Suppressor macrophage treated with lipopolysaccharide for 1 hour (primary cell): ENCODE results near the gene TTLL10.
"Not testable (repeated sequence)": the region's sequence is repeated elsewhere in the genome, so short reads cannot be mapped to it uniquely, and the experiment has no call there.

ENCODE experiments used
- DNase-seq, 3 donors: peaks; one replicate each; pipeline ENCODE4 v3.0.0-alpha.2; 2020 to 2022

Gene TTLL10

DNA sequence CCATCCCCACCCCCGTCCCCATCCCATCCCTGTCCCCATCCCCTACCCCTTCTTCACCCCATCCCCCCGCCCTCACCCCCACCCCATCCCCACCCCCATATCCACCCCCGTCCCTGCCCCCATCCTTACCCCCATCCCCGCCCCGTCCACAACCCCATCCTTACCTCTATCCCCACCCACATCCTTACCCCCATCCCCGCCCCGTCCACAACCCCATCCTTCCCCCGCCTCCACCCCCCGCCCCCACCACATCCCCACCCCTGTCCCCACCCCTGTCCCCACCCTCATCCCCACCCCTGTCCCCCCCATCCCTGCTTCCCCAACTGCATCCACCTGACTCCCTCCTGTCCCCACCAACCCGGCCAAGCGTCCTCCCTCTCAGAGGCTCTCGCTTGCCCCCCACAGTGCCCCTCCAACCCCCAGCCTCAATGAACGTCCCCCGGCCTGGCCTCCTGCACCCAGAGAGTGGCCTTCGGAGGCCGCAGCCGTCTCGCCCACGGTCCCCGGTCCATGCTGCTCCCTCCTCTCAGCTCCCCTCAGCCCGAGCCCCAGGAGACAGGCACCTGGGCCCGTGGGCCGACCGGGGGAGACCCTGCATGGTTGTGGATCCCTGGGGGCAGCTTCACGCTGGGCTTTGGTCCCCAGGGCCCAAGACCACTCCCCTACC lies 32.3 kb upstream of the TTLL10 start:
- DNase-seq = no peak

DNA sequence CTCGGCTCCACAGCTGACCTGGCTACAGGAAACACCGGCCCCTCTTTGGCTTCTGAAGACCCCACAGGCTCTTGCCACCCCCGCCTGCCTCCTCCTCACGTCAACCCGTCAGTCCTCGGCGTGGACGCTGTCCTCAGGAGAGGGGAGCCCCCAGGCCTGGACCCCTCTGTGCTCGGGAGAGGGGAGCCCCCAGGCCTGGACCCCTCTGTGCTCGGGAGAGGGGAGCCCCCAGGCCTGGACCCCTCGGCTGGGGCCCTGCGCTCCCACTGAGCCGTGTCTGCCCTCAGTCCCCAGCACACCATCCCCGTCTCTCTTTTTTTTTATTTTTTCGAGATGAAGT lies 31.8 kb upstream of the TTLL10 start:
- DNase-seq = no peak

DNA sequence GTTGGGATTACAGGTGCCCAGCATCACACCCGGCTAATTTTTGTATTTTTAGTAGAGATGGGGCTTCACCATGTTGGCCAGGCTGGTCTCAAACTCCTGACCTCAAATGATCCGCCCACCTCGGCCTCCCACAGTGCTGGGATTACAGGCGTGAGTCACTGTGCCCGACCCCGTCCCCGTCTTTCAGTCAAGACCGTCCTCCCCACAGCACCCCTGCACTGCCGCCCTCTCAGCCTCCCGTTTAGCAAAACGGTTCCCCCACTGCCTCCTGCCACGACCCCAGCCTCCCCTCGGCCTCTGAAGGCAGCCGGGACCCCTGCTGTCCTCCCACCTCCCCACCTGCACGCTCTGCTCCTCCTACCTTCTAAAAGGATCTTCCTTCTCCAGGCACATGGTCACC lies 31.3 kb upstream of the TTLL10 start:
- DNase-seq = not testable (repeated sequence)

DNA sequence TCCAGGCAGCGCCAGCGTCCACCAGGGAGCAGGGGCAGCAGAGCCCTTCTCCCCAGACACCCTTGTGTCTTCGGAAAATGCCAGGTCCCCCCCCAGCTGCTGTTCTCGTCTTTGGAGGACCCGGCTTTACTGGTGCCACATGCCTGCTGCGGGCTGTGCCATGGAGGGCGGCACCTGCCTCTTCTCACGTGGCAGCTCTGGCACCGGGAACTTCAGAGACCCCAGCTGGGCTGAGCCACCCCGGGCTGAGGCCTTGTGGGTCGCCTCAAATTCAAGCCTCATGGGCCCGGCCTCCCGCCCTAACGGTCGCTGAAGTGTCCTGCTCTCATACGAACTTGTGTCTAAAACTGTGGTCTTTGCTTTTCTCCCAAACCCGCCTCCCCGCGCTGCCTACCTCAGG lies 30.8 kb upstream of the TTLL10 start:
- DNase-seq = no peak

DNA sequence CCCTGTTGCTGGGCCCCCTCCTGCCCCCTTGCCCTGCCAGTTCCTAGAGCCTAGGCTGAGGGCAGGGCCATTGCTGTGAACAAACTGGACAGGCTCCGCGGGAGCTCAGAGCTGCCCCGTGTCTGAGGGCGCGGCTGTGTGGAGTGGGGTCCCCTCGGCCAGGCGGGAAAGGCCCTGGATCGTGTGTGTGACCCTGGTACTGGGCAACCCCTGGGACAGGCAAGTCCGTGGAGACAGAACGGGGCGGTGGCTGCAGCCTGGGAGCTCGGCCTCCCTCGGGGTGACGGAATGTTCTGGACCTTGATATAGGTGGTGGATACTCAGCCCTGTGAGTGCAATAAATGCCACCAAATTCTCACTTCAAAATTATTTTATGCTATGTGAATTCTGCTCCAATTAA lies 30.0 kb upstream of the TTLL10 start:
- no peak for DNase-seq

DNA sequence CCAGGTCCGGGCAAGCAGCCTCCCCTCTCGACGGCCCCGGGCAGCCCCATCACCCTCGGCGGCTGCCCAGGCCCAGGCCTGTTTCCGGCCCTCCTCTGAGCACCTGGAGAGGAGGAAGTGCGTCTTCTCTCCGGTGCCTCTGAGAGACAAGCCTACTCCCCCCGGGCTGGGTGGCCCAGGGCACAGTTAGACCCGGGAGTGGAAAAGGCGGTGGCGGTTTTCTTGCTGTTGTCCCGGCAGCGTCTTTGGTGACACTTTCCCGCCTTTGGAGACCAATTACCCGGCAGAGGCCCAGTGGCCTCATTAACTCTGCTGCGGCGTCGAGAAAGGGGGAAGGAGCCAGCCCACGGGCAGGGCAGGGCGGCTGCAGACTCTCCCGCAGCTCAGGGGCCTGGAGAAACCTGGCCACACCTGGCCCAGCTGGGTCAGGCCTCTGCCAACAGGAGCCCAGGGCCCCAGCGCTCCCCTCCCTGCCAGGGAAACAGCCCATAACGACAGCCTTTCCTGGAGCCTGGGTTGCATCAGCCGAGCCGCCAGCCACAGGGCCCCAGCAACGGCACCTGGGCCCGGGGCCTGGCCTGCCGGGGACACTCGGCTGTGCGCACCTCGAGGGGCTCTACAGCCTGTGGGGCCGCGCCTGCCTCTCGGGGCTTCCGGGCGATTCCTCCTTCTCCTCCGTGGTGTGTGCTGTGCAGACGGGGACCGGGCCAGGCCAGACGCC lies 29.4 kb upstream of the TTLL10 start:
- no peak for DNase-seq

DNA sequence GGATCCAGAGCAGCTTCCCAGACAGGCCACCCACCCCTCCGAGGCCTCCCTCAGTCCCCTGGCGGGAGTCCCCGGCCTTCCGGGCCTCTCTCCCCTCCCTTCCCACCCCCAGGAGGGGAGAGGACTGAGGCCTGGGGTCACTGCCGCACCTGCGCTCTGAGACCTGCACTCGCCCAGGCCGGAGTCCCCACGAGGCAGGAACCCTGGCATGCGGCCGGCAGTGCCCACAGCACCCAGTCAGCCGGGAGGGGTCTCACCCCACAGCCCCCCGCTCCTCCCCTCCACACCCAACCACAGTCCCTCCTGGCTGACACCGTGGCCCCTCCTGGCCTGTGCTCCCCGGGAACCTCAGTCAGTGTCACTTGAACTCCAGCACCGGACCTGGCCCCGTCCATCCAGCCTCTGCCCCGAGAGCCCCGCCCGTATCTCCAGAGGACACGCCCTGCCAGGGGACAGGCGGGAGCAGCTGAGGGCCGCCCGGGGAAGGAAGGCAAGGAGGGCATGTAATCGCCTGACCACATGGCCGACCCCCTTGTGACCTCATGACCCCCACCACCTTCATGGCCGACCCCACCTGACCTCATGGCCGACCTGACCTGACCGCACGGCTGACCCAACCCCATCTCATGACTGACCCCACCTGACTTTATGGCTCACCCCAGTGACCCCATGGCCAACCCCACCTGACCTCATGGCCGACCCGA lies 28.7 kb upstream of the TTLL10 start:
- DNase-seq = no peak

DNA sequence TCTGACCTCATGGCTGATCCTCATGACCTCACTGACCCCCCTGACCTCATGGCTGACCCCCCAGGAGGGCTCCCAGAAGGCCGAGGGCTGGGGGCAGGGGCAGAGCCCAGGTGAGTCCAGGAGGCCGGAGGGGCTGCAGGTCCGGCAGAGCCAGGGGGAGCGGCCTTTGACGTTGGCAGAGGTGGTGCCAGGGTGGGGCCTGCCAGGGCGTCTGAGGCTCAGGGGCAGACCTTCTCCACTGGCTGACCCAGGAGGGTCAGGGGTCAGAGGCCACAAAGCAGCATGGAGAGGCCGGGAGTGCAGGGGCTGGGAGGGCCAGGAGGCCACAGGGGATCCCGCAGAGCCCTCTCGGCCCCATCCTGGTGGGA lies 28.1 kb upstream of the TTLL10 start:
- DNase-seq = no peak

DNA sequence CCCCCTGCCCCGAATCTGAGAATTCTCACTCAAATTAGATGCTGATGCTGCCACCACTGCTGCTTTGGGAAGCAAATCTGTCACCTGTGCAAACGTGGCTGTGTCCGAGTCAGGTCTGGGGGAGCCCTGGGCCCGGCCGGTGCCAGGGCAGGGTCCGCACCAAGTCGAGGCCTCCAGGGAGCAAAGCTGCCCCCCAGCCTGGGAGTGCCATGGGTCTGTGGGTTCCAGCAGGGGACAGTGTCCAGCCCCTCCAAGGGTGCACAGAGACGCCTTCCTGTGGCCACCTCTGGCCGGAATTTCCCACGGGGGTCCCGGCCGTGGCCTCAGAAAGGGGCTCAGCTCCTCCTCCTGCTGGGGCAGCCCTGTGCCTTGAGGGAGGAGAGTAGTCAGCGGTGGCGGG lies 27.7 kb upstream of the TTLL10 start:
- no peak for DNase-seq

DNA sequence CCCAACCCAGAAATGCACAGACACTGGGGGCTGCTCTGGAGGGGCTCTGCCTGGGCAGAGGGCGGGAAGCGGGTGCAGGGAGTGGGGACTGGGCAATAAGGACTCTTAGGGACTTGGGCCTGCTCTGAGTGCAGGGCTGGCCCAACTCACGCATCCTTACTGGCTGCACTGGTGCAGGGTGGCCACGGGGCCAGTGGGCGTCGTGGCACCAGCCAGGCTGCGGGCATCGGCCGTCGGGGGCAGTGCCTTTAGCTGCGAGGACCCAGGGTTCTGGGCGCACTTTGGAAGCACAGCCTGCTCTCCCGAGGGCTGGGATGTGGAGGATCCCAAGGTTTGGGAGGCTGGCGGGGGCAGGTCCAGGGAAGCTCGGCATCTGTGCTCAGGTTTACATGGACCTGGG lies 27.1 kb upstream of the TTLL10 start:
- no peak for DNase-seq

DNA sequence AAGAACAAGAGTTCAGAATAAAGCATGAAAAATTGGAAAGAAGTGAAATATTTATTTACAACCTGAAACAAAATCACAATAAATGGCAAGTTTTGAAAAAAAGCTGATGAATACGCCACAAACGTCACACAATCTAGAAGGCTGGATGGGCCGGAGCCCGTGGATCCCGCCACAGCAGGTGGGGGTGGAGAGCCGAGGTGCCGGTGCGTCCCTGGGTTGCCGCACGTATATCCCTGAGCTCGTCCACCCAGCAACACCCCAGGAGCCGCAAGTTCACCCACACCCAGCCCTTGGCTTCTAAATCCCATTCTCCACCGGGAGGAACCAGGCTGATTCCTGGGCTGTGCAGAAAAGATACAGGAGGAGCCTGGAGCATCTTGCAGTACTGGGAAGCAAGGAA lies 25.6 kb upstream of the TTLL10 start:
- DNase-seq = no peak

DNA sequence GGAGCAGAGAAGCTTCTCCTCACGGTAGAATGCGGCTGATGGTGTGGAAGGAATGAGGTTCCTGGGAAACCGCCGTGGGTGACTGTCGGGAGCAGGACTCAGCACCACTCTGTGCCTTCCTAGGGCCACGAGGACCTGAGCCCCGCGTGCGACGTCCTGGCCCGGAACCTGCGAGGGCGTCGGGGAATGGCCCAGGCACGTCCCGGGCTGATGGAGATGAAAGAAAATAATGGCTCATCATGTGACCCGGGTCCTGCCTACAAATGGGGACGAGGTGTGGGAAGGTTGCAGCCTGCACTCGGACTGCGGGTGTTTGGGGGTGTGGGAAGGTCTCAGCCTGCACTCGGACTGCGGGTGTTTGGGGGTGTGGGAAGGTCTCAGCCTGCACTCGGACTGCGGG lies 25.1 kb upstream of the TTLL10 start:
- DNase-seq = no peak

DNA sequence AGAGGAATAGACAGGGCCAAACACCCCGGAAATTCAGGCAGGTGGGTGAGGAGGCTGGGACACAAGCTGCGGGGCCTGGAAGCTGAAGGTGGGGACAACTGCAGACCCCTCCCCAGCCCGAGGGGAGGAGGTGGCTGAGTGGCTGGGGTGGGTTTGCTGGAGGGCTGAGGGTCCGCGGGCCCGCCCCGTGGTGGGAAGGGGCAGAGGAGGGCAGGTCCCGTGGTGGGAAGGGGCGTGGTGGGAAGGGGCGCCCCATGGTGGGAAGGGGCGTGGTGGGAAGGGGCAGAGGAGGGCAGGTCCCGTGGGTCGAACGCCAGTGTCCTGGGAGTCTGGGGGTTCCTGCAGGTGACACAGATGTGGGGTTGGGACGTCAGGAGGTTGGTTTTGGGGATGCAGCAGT lies 24.3 kb upstream of the TTLL10 start:
- no peak for DNase-seq

DNA sequence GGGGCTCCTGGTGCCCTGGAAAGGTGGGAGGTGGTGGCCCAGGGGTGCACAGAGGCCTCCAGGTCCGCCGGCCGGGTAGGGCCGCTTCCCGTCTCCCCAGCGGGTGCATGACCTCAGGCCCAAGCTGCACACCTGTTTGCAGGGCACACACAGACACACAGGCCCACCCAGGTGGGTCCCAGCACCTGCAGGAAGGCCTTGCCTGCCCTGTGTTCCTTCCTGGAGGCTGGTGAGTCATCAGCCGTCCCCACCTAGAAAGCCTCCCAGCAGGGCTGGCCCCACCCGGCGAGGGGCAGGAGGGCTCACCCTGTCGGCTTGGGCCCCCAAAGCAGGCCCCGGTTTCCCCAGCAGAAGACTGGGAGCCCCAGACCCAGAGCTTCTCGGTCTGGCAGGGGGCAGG lies 23.6 kb upstream of the TTLL10 start:
- no peak for DNase-seq

DNA sequence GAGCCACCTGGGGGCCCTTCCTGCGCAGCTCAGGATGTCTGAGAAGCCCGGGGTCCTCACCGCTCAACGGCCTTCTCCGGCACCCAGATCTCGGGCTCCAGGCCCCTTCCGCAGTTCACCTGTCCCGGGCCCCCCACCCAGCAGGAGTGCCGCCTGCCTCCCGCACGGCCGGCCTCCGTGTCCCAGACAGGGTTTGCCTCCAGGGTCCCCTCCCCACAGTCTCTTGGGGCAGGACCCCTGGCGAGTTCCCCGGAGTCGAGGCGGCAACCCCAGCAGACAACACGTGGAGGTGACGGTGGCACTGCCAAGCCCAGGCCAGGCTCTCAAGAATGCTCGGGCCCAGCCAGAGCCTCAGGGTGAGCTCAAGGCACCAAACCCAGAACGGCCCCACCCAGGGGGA lies 22.4 kb upstream of the TTLL10 start:
- no peak for DNase-seq

DNA sequence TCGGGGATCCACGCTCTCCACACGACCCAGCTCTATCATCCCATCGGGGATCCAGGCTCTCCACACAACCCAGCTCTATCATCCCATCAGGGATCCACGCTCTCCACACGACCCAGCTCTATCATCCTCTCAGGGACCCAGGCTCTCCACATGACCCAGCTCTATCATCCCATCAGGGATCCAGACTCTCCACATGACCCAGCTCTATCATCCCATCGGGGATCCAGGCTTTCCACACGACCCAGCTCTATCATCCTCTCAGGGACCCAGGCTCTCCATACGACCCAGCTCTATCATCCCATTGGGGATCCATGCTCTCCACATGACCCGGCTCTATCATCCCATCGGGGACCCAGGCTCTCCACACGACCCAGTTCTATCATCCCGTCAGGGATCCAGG lies 21.2 kb upstream of the TTLL10 start:
- DNase-seq = not testable (repeated sequence)

DNA sequence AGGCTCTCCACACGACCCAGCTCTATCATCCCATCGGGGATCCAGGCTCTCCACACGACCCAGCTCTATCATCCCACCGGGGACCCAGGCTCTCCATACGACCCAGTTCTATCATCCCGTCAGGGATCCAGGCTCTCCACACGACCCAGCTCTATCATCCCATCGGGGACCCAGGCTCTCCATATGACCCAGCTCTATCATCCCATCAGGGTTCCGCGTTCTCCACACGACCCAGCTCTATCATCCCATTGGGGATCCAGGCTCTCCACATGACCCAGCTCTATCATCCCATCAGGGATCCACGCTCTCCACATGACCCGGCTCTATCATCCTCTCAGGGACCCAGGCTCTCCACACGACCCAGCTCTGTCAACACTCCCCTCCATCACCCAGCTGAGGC lies 20.5 kb upstream of the TTLL10 start:
- not testable (repeated sequence) for DNase-seq

DNA sequence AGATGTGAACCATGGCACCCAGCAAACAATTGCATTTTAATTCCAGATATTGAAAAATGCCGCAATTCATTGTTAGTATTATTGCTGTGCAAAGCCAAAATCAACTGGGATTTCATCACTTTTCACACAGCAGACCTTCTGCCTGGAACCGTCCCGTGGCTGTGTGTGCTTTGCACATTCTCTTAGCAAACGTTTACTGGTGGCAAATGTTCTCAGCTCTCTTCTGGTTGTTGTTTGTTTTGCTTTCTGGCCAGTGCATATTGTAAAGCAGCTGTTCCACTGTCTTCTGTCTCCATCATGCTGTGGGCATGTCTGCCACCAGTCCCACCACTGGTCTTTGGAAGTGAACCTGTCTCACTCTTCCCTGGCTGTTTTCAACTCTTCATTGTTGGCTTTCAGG lies 19.8 kb upstream of the TTLL10 start:
- no peak for DNase-seq

DNA sequence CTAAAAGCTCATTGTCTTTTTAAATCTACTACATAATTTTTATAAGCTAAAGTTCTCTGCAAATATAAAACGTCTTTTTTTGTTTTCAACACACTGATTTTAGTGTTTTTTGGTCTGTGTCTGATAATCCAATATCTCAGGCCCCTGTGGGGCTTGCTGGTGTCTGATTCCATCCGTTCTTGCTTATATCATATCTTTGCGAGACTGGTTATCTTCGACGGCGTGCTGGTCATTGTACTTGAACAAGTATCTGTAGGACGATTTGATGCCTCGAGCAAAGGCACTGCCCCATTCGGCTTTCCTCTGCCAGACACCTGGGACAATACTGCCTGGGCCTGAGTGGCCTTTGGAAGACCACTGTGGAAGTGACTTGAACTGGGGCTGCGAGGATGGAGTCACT lies 18.4 kb upstream of the TTLL10 start:
- DNase-seq = no peak

DNA sequence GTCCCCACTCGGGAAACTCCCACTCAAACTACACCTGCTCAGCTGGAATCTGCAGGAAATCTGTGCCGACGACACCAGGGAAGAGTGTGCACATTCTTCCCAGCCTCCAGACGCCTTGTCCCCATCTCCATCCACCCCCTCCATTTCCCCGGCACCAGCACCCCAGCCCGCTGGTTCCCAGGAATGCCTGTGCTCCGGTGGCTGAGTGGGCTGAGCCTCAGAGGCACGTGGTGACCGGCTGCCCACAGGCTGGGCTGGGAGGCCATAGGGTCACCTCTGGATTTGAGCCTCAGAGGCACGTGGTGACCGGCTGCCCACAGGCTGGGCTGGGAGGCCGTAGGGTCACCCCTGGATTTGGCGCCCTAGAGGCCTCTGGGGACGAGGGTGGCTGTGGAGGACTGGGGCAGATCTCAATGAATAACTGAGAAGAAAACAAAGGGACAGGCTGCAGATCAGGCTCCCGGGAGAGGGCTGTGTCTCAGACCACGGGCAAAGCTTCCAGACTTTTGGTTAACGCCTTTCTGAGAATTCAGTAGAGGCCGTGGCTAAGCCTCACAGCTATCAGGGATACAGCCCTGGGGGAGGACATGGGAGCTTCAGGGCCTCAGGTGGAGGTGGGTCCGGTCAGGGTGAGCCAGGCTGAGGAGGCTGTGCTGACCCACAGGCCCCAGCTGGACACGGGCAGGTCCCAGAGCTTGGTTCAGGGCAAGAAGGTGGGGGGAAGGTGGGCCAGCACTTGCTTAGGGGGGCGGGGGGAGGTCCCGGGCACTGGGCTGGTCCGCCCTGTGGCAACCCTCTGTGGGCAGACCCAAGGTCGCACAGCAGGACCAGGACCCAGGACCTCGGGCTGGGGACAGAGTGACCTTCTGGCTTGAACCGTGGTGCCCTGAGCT lies 17.3 kb upstream of the TTLL10 start:
- DNase-seq = no peak

DNA sequence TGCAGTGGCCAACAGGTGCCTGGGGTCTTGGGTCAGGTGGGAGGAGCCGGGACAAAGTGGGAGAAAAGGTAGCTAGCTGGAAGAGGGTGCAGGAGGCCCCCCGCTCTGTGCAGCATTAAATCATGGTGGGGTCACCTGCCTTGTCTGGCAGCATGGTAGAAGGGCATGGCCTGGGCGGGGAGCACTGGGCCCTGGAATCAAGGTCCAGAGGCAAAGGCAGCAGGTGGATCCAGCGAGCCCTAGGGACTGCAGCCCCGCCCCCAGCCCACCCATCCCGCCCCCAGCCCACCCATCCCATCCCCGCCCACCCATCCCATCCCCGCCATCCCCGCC lies 16.7 kb upstream of the TTLL10 start:
- DNase-seq = no peak

DNA sequence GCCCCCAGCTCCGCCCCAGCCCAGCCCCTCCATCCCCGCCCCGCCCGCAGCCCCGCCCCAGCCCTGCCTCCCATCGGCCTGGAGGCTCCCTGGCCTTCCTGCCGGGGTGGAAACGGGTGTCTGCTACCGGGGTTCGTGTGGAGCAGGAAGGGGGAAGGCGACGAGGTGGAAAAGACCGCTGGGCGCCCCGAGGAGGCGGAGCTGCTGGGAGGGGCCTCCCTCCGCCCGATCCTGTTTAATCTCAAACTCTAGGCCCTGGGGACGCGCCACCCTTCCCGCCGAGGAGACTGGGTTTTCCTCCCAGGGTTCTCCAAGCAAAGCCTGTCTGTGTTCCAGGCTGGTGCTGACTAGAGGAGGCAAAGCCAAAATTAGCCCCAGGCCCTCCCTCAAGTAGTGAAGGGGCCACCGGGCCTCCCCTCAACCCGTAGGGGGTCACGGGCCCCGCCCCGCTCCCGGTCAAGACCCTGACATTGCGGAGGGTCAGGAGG lies 16.2 kb upstream of the TTLL10 start:
- peak; percentile 92 to 96 (median 93) for DNase-seq

DNA sequence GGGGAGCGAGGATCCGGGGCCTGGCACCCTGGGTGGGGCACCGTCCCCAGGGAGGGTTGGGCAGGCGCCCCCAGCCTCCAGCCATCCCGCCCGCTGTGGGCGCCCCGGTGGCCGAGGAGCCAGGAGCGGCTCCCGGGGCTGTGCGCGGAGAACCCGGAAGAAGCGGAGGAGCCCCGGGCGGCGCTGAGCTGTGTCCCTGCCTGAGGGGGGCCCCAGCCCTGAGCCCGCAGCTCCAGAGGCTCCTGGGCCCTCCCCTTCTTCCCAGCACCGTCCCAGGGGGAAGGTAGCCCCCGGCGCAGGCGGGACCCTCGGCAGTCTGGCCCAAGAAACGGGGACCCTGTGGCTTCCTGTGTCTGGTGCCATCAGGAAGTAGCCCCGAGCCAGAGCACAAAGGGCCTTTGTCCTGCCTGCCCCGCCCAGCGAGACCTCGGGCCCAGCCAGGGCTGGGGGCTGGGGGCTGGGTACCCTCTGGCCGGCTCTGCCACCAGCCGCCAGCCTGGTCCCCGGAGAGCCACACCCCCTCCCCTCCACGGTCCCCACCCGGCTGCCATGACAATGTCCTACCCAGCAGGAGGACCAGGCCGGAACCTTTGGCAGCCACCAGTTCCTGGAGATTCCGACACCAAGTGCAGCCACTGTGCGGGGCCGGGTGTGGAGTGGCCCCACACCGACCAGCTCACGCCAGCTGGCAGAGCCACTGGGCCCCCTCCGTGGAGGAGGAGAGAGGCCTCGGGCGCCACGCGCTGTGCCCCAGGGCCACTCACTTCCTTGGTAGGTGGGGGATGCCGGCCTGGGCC lies 15.6 kb upstream of the TTLL10 start:
- DNase-seq = peak; percentile 28 to 68 (median 42)
